K562 (cell line): ENCODE data around the gene RNFT2. TPM values are rescaled to one million over a fixed set of nuclear protein-coding genes. Genes with fewer than 3 reads are reported as not detected.

Experiments used
- ATAC-seq: fragments of 200-7000 bp; cut with Tn5 transposase; 3 replicates; pipeline ENCODE4 v1.9.1; 2020; ENCODE audit warnings: moderate library complexity
- BruUV-seq: library from RNA; stranded (reverse); fragments of 400-500 nt; replicated peaks from 2 replicates; lab custom pipeline; 2021; lab: Mats Ljungman, UMichigan
- CTCF ChIA-PET: fragments of 300-600 bp; formaldehyde crosslinking; extraction: SDS; loops from one replicate; lab custom pipeline; 2021; ENCODE audit warnings: low intra/inter-chr PET ratio; lab: Yijun Ruan, JAX
- POLR2A ChIA-PET: fragments of 300-600, 350-650 bp; sonication (Branson Sonifier 250); formaldehyde crosslinking; extraction: SDS; loops from one replicate; lab custom pipeline; 2021; ENCODE audit warnings: antibody characterized with exemption, inconsistent platforms; lab: Yijun Ruan, JAX
- DNase-seq, 4 experiments: peaks; one replicate each; pipeline versions ENCODE4 v3.0.0 to v3.0.0-alpha.2; 2011 to 2018; ENCODE audit warnings: low spot score in 3 of 4, mixed read lengths in 3 of 4; ENCODE audit errors: extremely low read depth in 1 of 4
- FAIRE-seq: peaks from 2 replicates; lab custom pipeline; 2011; peaks lifted over from hg19 to GRCh38; lab: Jason Lieb, UNC
- H2AFZ ChIP-seq: 2 replicates; pipeline ENCODE4 v1.6.0; 2011; ENCODE audit warnings: low read depth, low read length, control low read depth, inconsistent platforms
- H3K27ac ChIP-seq: fragments of 200-600 bp; 3 replicates; pipeline ENCODE4 v1.8.0; 2011; ENCODE audit warnings: low read depth, mild to moderate bottlenecking, control low read depth, inconsistent platforms, low read length, moderate library complexity, mixed read lengths; ENCODE audit errors: extremely low read depth
- H3K27me3 ChIP-seq, 2 experiments: fragments of 300-600 bp in 1 of 2; 2 replicates in 1 of 2; 3 replicates in 1 of 2; pipeline versions ENCODE4 v1.6.0 to v1.8.0; 2011; ENCODE audit warnings: inconsistent platforms in 2 of 2, low read length in 2 of 2, mild to moderate bottlenecking in 1 of 2, mixed read lengths in 1 of 2, moderate library complexity in 1 of 2; ENCODE audit not compliant: control insufficient read depth in 2 of 2, insufficient read depth in 2 of 2
- H3K36me3 ChIP-seq: fragments of 300-600 bp; 3 replicates; pipeline ENCODE4 v1.8.0; 2011; ENCODE audit warnings: mild to moderate bottlenecking, low read length, inconsistent platforms; ENCODE audit not compliant: control insufficient read depth, insufficient read depth
- H3K4me1 ChIP-seq, 2 experiments: fragments of 200-600 bp in 1 of 2; replicated peaks in 1 of 2; 2 replicates in 1 of 2; 3 replicates in 1 of 2; pipeline versions ENCODE4 v1.5.1 to v1.8.0; 2011; ENCODE audit warnings: inconsistent platforms in 2 of 2, low read length in 2 of 2, mild to moderate bottlenecking in 1 of 2, mixed read lengths in 1 of 2, moderate library complexity in 1 of 2; ENCODE audit not compliant: control insufficient read depth in 2 of 2, insufficient read depth in 2 of 2
- H3K4me2 ChIP-seq: 2 replicates; pipeline ENCODE4 v1.6.1; 2011; ENCODE audit warnings: low read length, control low read depth, inconsistent platforms, mixed read lengths; ENCODE audit not compliant: insufficient read depth
- H3K4me3 ChIP-seq: fragments of 200-600 bp; sonication (generic), shearing (Covaris generic); 2 replicates; pipeline ENCODE4 v1.5.1; 2016; ENCODE audit warnings: control low read depth, inconsistent platforms
- H3K79me2 ChIP-seq: fragments of 200-600 bp; 3 replicates; pipeline ENCODE4 v1.8.0; 2011; ENCODE audit warnings: low read length, inconsistent platforms; ENCODE audit not compliant: control insufficient read depth, insufficient read depth
- H3K9ac ChIP-seq, 2 experiments: 2 replicates each; pipeline versions ENCODE4 v1.6.0 to v1.6.1; 2011; ENCODE audit warnings: low read depth in 2 of 2, low read length in 2 of 2, control low read depth in 1 of 2, inconsistent platforms in 1 of 2, mild to moderate bottlenecking in 1 of 2, mixed read lengths in 1 of 2; ENCODE audit not compliant: insufficient read depth in 1 of 2
- H3K9me1 ChIP-seq: one replicate; pipeline ENCODE4 v1.6.0; 2011; ENCODE audit warnings: inconsistent platforms, mild to moderate bottlenecking, low read length, moderate library complexity; ENCODE audit not compliant: control insufficient read depth, insufficient read depth
- H3K9me3 ChIP-seq: replicated peaks from 2 replicates; pipeline ENCODE4 v1.5.1; 2011; ENCODE audit warnings: low read depth, low read length, inconsistent platforms; ENCODE audit not compliant: control insufficient read depth, insufficient read depth
- H4K20me1 ChIP-seq: replicated peaks from 2 replicates; pipeline ENCODE4 v1.6.1; 2011; ENCODE audit warnings: low read length, inconsistent platforms, mixed read lengths; ENCODE audit not compliant: control insufficient read depth, insufficient read depth
- BCOR ChIP-seq: fragments of 450-650 bp; IDR thresholded peaks from 2 replicates; pipeline ENCODE4 v1.6.1; 2016
- RBM25 ChIP-seq: fragments of 200-400 bp; formaldehyde crosslinking; IDR thresholded peaks from 2 replicates; pipeline ENCODE4 v1.6.1; 2018; ENCODE audit warnings: low read length, low read depth, moderate library complexity; ENCODE audit not compliant: severe bottlenecking
- RHOXF2B ChIP-seq: fragments of 250-450 bp; sonication (Bioruptor Pico); conservative IDR thresholded peaks from 2 replicates; pipeline ENCODE4 v1.5.1; 2021
- SRF ChIP-seq, 2 experiments: fragments of 250-450, 450-650 bp in 1 of 2; sonication (Bioruptor Pico) in 1 of 2; sonication (generic) in 1 of 2; formaldehyde crosslinking; IDR thresholded peaks; 2 replicates each; pipeline versions ENCODE4 v1.5.0 to v1.5.1; 2020 to 2022; ENCODE audit warnings: mild to moderate bottlenecking in 1 of 2, missing genetic modification reagents in 1 of 2
- TBL1XR1 ChIP-seq, 2 experiments: IDR thresholded peaks; 2 replicates each; pipeline ENCODE4 v1.6.1; 2012; ENCODE audit warnings: improper control_type of control experiment in 2 of 2, low read length in 2 of 2, mild to moderate bottlenecking in 1 of 2
- ZNF239 ChIP-seq: fragments of 250-450 bp; sonication (Bioruptor Pico); IDR thresholded peaks from 2 replicates; pipeline ENCODE4 v1.4.0; 2020; ENCODE audit warnings: mild to moderate bottlenecking
- ZNF407 ChIP-seq: fragments of 450-650 bp; IDR thresholded peaks from 2 replicates; pipeline ENCODE4 v1.6.1; 2016; ENCODE audit warnings: low read depth
- ZNF583 ChIP-seq: fragments of 250-450 bp; sonication (Bioruptor Pico); IDR thresholded peaks from 2 replicates; pipeline ENCODE4 v1.4.0; 2020
- WGBS: fragments of 100-300 bp; shearing (Covaris generic); methylation state at CpG from one replicate; pipeline ENCODE4 v1.1.6; 2016; ENCODE audit warnings: low coverage, mixed read lengths; ENCODE audit not compliant: insufficient coverage; ENCODE audit errors: missing lambda C conversion rate; 5-methylcytosine and 5-hydroxymethylcytosine counted together
- in situ Hi-C: fragments of 300-500 bp; cut with MboI; formaldehyde crosslinking; loops from 4 replicates; pipeline ENCODE4 v1.15.0; 2018; ENCODE audit warnings: inconsistent platforms, mixed read lengths
- intact Hi-C: fragments of 100-400 bp; cut with micrococcal nuclease; formaldehyde crosslinking; loops from 2 replicates; pipeline ENCODE4 v1.14.2; 2022
- polyA plus RNA-seq, 8 experiments: library from polyadenylated mRNA; depleted of rRNA in 4 of 8; stranded (reverse) in 5 of 8; unstranded in 3 of 8; fragments of >200 nt; fragmentation: Nextera tagmentation in 2 of 8; fragmentation: Illumina TruSeq in 1 of 8; extraction: Ambion mirVana in 2 of 8; extraction: Trizol in 1 of 8; gene quantifications; 2 replicates each; pipeline versions ENCODE4 v1.2.1 to v1.2.3, GENCODE V29; 2011 to 2014; ENCODE audit warnings: inconsistent platforms in 1 of 8, missing spikeins in 1 of 8
- total RNA-seq, 7 experiments: library from RNA; depleted of rRNA in 6 of 7; stranded (reverse); fragments of >200 nt in 6 of 7; fragmentation: Illumina TruSeq in 2 of 7; extraction: Trizol in 2 of 7; gene quantifications; 2 replicates each; pipeline versions ENCODE4 v1.2.1 to v1.2.3, GENCODE V29; 2011 to 2021; ENCODE audit warnings: low replicate concordance in 1 of 7

Gene RNFT2
- total and polyA plus RNA-seq, 9 of the 15 experiments (the other 6 are each of a cell fraction or from before 2014, with no cell fraction given), result 3.6 to 26.3 (median 9.5) TPM

- DNase-seq, result no peak
- H3K4me1 ChIP-seq, result no peaks in the 10 kb centered on the region; a peak in 1 of 5 replicates
- no peaks in the 10 kb centered on the region for H3K9me1 ChIP-seq
- ATAC-seq, result no peak
- no peak overlapping the region for H3K9ac ChIP-seq
- in situ Hi-C loops, result no loop called here
- POLR2A ChIA-PET, result no interaction called here
- no peak overlapping the region for H3K27ac ChIP-seq
- H4K20me1 ChIP-seq, result no peaks in the 10 kb centered on the region; the same call in 1 of the 2 replicates
- CTCF ChIA-PET, result no interaction called here
- H3K79me2 ChIP-seq, result no peaks in the 10 kb centered on the region
- no peaks in the 10 kb centered on the region for H3K27me3 ChIP-seq
- peak; percentile 76 for TF ChIP-seq RBM25
- TF ChIP-seq SRF (CRISPR knock-in tag; IDR thresholded peaks at IDR 0.05), result no peak
- peak; percentile 96 for TF ChIP-seq ZNF239 (CRISPR knock-in tag)
- TF ChIP-seq, all 486 proteins: peak for 2
- Histone ChIP-seq H2AFZ (no peak overlapping the region), H3K36me3 (no peaks in the 10 kb centered on the region), H3K4me3 (no peak overlapping the region), H3K9me3 (no peaks in the 10 kb centered on the region), H3K4me2 (no peak overlapping the region)
- intact Hi-C loops, result no loop called here
- BruUV-seq, result no TSS peak
- WGBS, result 73% methylated on average over 3 of the region's 3 CpGs
- FAIRE-seq, result no peak
Observed at GRCh38 chr12:116802018-116802417, 63.9 kb downstream of the RNFT2 start.

GRCh38 chr12:116803013-116803736 lies 65.1 kb downstream of the RNFT2 start:
- CTCF ChIA-PET, result no interaction called here
- Histone ChIP-seq H4K20me1 (no peaks in the 10 kb centered on the region; the same call in 1 of the 2 replicates), H3K27ac (no peak overlapping the region), H3K4me1 (no peaks in the 10 kb centered on the region; a peak in 1 of 5 replicates), H3K4me2 (no peak overlapping the region), H3K9me3 (no peaks in the 10 kb centered on the region), H3K9ac (no peak overlapping the region), H3K9me1 (no peaks in the 10 kb centered on the region), H2AFZ (no peak overlapping the region), H3K79me2 (no peaks in the 10 kb centered on the region), H3K36me3 (no peaks in the 10 kb centered on the region), H3K4me3 (no peak overlapping the region), H3K27me3 (no peaks in the 10 kb centered on the region)
- no peak for ATAC-seq
- no peak for DNase-seq
- 35% methylated on average over 7 of the region's 7 CpGs for WGBS
- in situ Hi-C loops, result no loop called here
- POLR2A ChIA-PET, result no interaction called here
- no peak for FAIRE-seq
- intact Hi-C loops, result no loop called here
- no TSS peak for BruUV-seq
- TF ChIP-seq ZNF407 (no peak), BCOR (no peak), TBL1XR1 (IDR thresholded peaks at IDR 0.05; ENCODE audit: low read length in 2 of 2) (no peak), ZNF583 (CRISPR knock-in tag) (no peak), RHOXF2B (CRISPR knock-in tag) (no peak)
